Liver (tissue), 3 donors: Measurements from ENCODE around the gene SLC25A13.

Experiments
- EGR1 ChIP-seq, 2 donors: IDR thresholded peaks; 2 replicates each; pipeline ENCODE4 v1.6.1; 2016 to 2018; ENCODE audit warnings: antibody characterized with exemption in 2 of 2, low read depth in 2 of 2
- GABPA ChIP-seq, 2 donors: IDR thresholded peaks in 1 of 2; conservative IDR thresholded peaks in 1 of 2; 2 replicates each; pipeline ENCODE4 v1.6.1; 2016; ENCODE audit warnings: antibody characterized with exemption in 2 of 2, mild to moderate bottlenecking in 1 of 2, moderate library complexity in 1 of 2
- RAD21 ChIP-seq, 2 donors: IDR thresholded peaks; 2 replicates each; pipeline ENCODE4 v1.6.1; 2016; ENCODE audit warnings: antibody characterized with exemption in 2 of 2, mild to moderate bottlenecking in 2 of 2
- SP1 ChIP-seq: IDR thresholded peaks from 2 replicates; pipeline ENCODE4 v1.6.1; 2018; ENCODE audit warnings: antibody characterized with exemption, mild to moderate bottlenecking
- TAF1 ChIP-seq: conservative IDR thresholded peaks from 2 replicates; pipeline ENCODE4 v1.6.1; 2016; ENCODE audit warnings: antibody characterized with exemption, mild to moderate bottlenecking
- TF ChIP-seq, protein P1 (sequence below): fragments of 150-350 bp; IDR thresholded peaks from 2 replicates; pipeline ENCODE4 v1.5.1; 2017; ENCODE audit warnings: improper control_type of control experiment, low read depth, low read length; ENCODE audit not compliant: missing input control
- TF ChIP-seq, protein P2 (sequence below): IDR thresholded peaks from 2 replicates; pipeline ENCODE4 v1.6.1; 2016; ENCODE audit warnings: antibody characterized with exemption
- donor health status: healthy.
- donor health status: healthy.

DNA sequence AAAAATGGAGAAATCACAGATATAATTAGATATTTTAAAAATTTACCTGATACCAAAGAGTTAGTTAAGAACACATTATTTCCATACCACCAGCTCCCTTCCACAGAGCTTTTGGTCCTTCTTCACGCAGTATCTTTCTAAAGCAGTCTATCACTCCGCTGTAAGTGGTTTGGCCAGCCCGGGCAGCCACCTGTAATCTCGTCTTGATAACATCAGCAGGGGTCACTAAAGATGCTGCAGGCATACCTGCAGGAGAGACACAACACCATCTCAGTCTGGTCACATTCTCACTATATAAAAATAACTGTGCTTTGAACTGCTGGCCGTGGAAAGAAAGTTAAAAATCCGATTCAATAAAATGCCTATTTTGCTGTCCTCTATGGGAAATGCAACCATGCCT is 200.1 kb downstream of the SLC25A13 start:
- TF ChIP-seq, protein P1, sequence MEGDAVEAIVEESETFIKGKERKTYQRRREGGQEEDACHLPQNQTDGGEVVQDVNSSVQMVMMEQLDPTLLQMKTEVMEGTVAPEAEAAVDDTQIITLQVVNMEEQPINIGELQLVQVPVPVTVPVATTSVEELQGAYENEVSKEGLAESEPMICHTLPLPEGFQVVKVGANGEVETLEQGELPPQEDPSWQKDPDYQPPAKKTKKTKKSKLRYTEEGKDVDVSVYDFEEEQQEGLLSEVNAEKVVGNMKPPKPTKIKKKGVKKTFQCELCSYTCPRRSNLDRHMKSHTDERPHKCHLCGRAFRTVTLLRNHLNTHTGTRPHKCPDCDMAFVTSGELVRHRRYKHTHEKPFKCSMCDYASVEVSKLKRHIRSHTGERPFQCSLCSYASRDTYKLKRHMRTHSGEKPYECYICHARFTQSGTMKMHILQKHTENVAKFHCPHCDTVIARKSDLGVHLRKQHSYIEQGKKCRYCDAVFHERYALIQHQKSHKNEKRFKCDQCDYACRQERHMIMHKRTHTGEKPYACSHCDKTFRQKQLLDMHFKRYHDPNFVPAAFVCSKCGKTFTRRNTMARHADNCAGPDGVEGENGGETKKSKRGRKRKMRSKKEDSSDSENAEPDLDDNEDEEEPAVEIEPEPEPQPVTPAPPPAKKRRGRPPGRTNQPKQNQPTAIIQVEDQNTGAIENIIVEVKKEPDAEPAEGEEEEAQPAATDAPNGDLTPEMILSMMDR: no peak
- TF ChIP-seq GABPA (IDR thresholded peaks at IDR 0.05 in 1 of 2, conservative IDR thresholded peaks at IDR 0.05 in 1 of 2) (no peak), EGR1 (IDR thresholded peaks at IDR 0.05; ENCODE audit: low read depth in 2 of 2) (no peak), TAF1 (no peak), RAD21 (IDR thresholded peaks at IDR 0.05) (no peak), SP1 (no peak)
- TF ChIP-seq, protein P2, sequence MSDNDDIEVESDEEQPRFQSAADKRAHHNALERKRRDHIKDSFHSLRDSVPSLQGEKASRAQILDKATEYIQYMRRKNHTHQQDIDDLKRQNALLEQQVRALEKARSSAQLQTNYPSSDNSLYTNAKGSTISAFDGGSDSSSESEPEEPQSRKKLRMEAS: no peak
